ENCODE measurements around the gene PLCH1.

DNA sequence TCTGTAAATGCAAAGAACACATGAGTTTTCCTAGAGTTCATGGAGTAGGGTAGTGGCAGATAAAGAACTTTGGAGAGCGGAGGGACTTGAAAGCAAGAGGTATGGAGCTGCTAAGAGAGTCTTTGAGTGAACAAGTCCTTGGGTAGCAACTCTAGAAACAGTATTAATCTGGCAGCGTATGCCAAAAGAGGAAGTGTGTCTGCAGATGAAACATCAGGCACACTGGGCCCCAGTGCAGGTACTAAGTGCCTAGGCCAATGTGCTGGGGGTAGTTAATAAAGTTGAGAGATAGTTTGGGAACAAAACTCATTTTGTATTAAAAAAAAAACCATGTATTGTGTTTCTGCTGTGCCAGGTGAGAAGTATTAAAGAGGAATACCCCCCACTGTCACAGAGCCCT, 228.4 kb downstream of the PLCH1 start:
- TF ChIP-seq EZH2 (IDR thresholded peaks at IDR 0.05; ENCODE audit: low read depth, low read length, severe bottlenecking), result no peak
- no peak for TF ChIP-seq RFX5 (IDR thresholded peaks at IDR 0.05; ENCODE audit: borderline replicate concordance, low read depth, low read length)
- TF ChIP-seq CREB1 (IDR thresholded peaks at IDR 0.05), result no peak
- no peak for TF ChIP-seq SP1 (IDR thresholded peaks at IDR 0.05; ENCODE audit: low read depth, low read length)
- TF ChIP-seq FOSL1 (IDR thresholded peaks at IDR 0.05; ENCODE audit: insufficient read depth, low read depth, low read length), result no peak
- TF ChIP-seq, protein P1, sequence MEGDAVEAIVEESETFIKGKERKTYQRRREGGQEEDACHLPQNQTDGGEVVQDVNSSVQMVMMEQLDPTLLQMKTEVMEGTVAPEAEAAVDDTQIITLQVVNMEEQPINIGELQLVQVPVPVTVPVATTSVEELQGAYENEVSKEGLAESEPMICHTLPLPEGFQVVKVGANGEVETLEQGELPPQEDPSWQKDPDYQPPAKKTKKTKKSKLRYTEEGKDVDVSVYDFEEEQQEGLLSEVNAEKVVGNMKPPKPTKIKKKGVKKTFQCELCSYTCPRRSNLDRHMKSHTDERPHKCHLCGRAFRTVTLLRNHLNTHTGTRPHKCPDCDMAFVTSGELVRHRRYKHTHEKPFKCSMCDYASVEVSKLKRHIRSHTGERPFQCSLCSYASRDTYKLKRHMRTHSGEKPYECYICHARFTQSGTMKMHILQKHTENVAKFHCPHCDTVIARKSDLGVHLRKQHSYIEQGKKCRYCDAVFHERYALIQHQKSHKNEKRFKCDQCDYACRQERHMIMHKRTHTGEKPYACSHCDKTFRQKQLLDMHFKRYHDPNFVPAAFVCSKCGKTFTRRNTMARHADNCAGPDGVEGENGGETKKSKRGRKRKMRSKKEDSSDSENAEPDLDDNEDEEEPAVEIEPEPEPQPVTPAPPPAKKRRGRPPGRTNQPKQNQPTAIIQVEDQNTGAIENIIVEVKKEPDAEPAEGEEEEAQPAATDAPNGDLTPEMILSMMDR (IDR thresholded peaks at IDR 0.05; ENCODE audit: control extremely low read depth in 1 of 3, insufficient read depth in 1 of 3, low read depth in 1 of 3, low read length in 3 of 3), result no peak
- TF ChIP-seq SIN3A (conservative IDR thresholded peaks at IDR 0.05 in 1 of 2, IDR thresholded peaks at IDR 0.05 in 1 of 2; ENCODE audit: low read depth in 1 of 2, low read length in 2 of 2), result no peak

Data from H1 (cell line).